ENCODE data around the gene ERLIN1.
A peak's percentile ranks its signal among the peaks of the same experiment; 100 is the strongest.

ERLIN1 gene

GRCh38 chr10:100157156-100157555, 28.7 kb downstream of the ERLIN1 start:
- no peaks in the 10 kb centered on the region for H3K27me3 Mint-ChIP-seq
- peak overlapping the region; percentile 9 for H3K27ac Mint-ChIP-seq
- H3K4me3 Mint-ChIP-seq = no peak overlapping the region
- ATAC-seq (no peak), DNase-seq (no peak)
- peaks cover 22% of the 10 kb centered on the region for H3K4me1 Mint-ChIP-seq
- H3K36me3 Mint-ChIP-seq (ENCODE audit: low read depth) = peaks cover 71% of the 10 kb centered on the region
- no peaks in the 10 kb centered on the region for H3K9me3 Mint-ChIP-seq

GRCh38 chr10:100155936-100156335, 29.9 kb downstream of the ERLIN1 start:
- peaks cover 22% of the 10 kb centered on the region for H3K4me1 Mint-ChIP-seq
- no peak overlapping the region for H3K4me3 Mint-ChIP-seq
- DNase-seq (no peak), ATAC-seq (no peak)
- no peak overlapping the region for H3K27ac Mint-ChIP-seq
- no peaks in the 10 kb centered on the region for H3K9me3 Mint-ChIP-seq
- H3K27me3 Mint-ChIP-seq = no peaks in the 10 kb centered on the region
- peaks cover 72% of the 10 kb centered on the region for H3K36me3 Mint-ChIP-seq (ENCODE audit: low read depth)

GRCh38 chr10:100154666-100155065, 31.2 kb downstream of the ERLIN1 start:
- no peaks in the 10 kb centered on the region for H3K9me3 Mint-ChIP-seq
- ATAC-seq = no peak
- H3K27ac Mint-ChIP-seq = no peak overlapping the region
- no peak for DNase-seq
- no peaks in the 10 kb centered on the region for H3K27me3 Mint-ChIP-seq
- H3K4me3 Mint-ChIP-seq = no peak overlapping the region
- H3K4me1 Mint-ChIP-seq = peaks cover 31% of the 10 kb centered on the region
- H3K36me3 Mint-ChIP-seq (ENCODE audit: low read depth) = peaks cover 71% of the 10 kb centered on the region

GRCh38 chr10:100153239-100153825, 32.5 kb downstream of the ERLIN1 start:
- ATAC-seq = peak; percentile 12
- Mint-ChIP-seq H3K4me1 (peaks cover 43% of the 10 kb centered on the region), H3K36me3 (ENCODE audit: low read depth) (peaks cover 67% of the 10 kb centered on the region), H3K27ac (peak overlapping the region; percentile 7), H3K27me3 (no peaks in the 10 kb centered on the region), H3K9me3 (no peaks in the 10 kb centered on the region), H3K4me3 (no peak overlapping the region)
- no peak for DNase-seq

- DNase-seq (no peak), ATAC-seq (no peak)
- H3K4me3 Mint-ChIP-seq = no peak overlapping the region
- H3K27ac Mint-ChIP-seq = no peak overlapping the region
- H3K27me3 Mint-ChIP-seq = no peaks in the 10 kb centered on the region
- peaks cover 57% of the 10 kb centered on the region for H3K36me3 Mint-ChIP-seq (ENCODE audit: low read depth)
- peaks cover 49% of the 10 kb centered on the region for H3K4me1 Mint-ChIP-seq
- H3K9me3 Mint-ChIP-seq = no peaks in the 10 kb centered on the region
Observed at GRCh38 chr10:100151723-100152300, 34.0 kb downstream of the ERLIN1 start.

DNA sequence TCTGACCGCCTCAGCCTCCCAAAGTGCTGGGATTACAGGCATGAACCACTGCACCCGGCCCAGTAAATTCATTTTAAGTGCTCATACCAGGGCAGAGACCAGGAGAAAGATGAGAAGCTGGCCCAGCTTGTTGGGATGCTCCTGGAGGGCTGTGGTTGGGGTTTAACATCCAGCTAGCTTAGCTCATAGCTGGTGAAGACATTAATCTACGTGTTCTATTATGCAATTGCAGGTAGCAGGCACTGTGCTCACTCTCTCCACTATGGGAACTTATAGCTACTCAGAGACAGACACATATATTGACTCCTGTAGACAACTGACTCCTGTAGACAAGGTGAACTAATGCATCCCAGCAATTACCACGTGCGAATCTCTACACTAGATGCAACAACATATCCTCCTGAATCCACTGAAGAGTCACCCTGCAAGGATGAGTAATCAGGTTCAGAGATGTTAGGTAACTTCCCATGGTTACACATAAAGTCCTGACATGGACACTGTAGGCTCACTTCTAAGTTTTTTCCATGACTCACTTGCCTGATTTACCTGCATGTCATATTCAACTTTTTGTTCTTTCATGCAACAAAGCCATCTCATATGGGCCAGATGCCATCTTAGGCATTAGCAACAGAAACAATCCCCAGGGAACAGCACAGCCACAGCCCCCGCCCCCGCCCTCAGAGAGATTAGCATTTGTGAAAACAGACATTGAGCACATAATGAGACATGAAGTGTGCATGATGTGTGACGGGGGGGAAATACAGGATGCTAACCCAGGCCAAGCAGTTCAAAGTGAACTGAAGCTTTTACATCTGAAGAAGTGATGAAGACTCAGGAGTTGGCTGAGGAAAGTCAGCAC, 37.2 kb downstream of the ERLIN1 start:
- no peaks in the 10 kb centered on the region for H3K9me3 Mint-ChIP-seq
- ATAC-seq (peak; percentile 97), DNase-seq (peak; percentile 42)
- peak overlapping the region; percentile 83 for H3K27ac Mint-ChIP-seq
- peaks cover 7% of the 10 kb centered on the region for H3K27me3 Mint-ChIP-seq
- peaks cover 33% of the 10 kb centered on the region for H3K36me3 Mint-ChIP-seq (ENCODE audit: low read depth)
- H3K4me1 Mint-ChIP-seq = peaks cover 35% of the 10 kb centered on the region
- H3K4me3 Mint-ChIP-seq = peak overlapping the region; percentile 13

GRCh38 chr10:100146875-100147650, 38.8 kb downstream of the ERLIN1 start:
- peaks cover 29% of the 10 kb centered on the region for H3K4me1 Mint-ChIP-seq
- no peak for DNase-seq
- H3K27ac Mint-ChIP-seq = no peak overlapping the region
- no peak overlapping the region for H3K4me3 Mint-ChIP-seq
- peaks cover 23% of the 10 kb centered on the region for H3K36me3 Mint-ChIP-seq (ENCODE audit: low read depth)
- H3K27me3 Mint-ChIP-seq = peaks cover 7% of the 10 kb centered on the region
- no peak for ATAC-seq
- H3K9me3 Mint-ChIP-seq = no peaks in the 10 kb centered on the region

GRCh38 chr10:100146398-100146797, 39.4 kb downstream of the ERLIN1 start:
- peaks cover 18% of the 10 kb centered on the region for H3K36me3 Mint-ChIP-seq (ENCODE audit: low read depth)
- no peak for DNase-seq
- no peak for ATAC-seq
- no peaks in the 10 kb centered on the region for H3K9me3 Mint-ChIP-seq
- H3K27ac Mint-ChIP-seq = no peak overlapping the region
- peaks cover 7% of the 10 kb centered on the region for H3K27me3 Mint-ChIP-seq
- H3K4me1 Mint-ChIP-seq = peaks cover 29% of the 10 kb centered on the region
- no peak overlapping the region for H3K4me3 Mint-ChIP-seq

DNA sequence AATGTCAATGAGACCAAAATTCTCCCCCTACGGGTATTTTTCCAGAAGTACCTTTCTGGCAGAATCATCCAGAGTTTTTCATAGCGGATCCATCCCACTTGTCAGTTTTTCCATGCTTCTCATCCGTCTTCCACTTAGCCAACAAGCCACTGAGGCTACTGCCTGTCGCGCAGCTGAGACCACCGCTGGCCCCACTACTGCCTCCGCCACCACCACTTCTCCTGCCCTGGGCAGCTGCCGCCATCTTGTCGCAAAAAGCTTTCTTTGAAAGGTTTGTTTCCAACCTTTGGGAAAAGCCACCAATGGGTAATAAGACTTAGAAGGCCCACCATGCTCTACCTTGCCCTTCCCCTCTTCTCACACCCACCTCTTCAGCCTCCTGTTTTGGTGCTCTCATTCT, 42.1 kb downstream of the ERLIN1 start:
- peaks cover 10% of the 10 kb centered on the region for H3K4me1 Mint-ChIP-seq
- H3K27me3 Mint-ChIP-seq = peaks cover 21% of the 10 kb centered on the region
- no peak overlapping the region for H3K27ac Mint-ChIP-seq
- DNase-seq (no peak), ATAC-seq (no peak)
- H3K36me3 Mint-ChIP-seq (ENCODE audit: low read depth) = peaks cover 1% of the 10 kb centered on the region
- H3K9me3 Mint-ChIP-seq = no peaks in the 10 kb centered on the region
- H3K4me3 Mint-ChIP-seq = no peak overlapping the region

GRCh38 chr10:100141446-100142087, 44.3 kb downstream of the ERLIN1 start:
- ATAC-seq (no peak), DNase-seq (no peak)
- no peaks in the 10 kb centered on the region for H3K4me1 Mint-ChIP-seq
- no peak overlapping the region for H3K27ac Mint-ChIP-seq
- no peak overlapping the region for H3K4me3 Mint-ChIP-seq
- peaks cover 27% of the 10 kb centered on the region for H3K27me3 Mint-ChIP-seq
- H3K36me3 Mint-ChIP-seq (ENCODE audit: low read depth) = no peaks in the 10 kb centered on the region
- no peaks in the 10 kb centered on the region for H3K9me3 Mint-ChIP-seq

- H3K4me1 Mint-ChIP-seq = no peaks in the 10 kb centered on the region
- DNase-seq = no peak
- no peak overlapping the region for H3K4me3 Mint-ChIP-seq
- ATAC-seq = no peak
- H3K9me3 Mint-ChIP-seq = no peaks in the 10 kb centered on the region
- H3K27me3 Mint-ChIP-seq = peaks cover 29% of the 10 kb centered on the region
- no peak overlapping the region for H3K27ac Mint-ChIP-seq
- H3K36me3 Mint-ChIP-seq (ENCODE audit: low read depth) = no peaks in the 10 kb centered on the region
Observed at GRCh38 chr10:100140070-100140469, 45.8 kb downstream of the ERLIN1 start.

DNA sequence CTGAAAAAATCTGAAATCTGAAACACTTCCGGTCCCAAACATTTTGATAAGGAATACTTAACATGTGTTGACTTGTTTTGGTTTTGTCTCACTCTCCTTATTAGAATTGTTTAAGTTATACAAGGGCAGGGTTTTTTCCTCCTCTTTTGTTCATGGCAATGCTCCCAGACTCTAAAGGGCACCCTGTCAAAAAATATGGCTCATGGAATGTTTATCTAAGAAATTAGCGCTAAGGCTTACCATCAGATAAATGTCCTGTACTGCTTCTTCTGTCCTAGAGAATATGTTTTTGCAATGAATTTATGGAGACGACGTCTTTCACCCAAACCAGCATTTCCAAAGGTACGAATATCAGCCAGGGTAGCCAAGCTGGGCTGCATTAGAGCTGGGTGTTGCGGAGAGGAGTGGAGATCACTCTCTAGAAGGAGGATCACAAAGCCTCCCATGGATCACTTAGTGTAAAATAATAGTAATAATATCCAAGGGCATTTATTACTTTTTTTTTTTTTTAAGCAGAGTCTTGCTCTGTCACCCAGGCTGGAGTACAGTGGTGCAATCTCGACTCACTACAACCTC, 46.8 kb downstream of the ERLIN1 start:
- H3K4me1 Mint-ChIP-seq = no peaks in the 10 kb centered on the region
- no peak overlapping the region for H3K4me3 Mint-ChIP-seq
- H3K27ac Mint-ChIP-seq = no peak overlapping the region
- H3K9me3 Mint-ChIP-seq = no peaks in the 10 kb centered on the region
- ATAC-seq (no peak), DNase-seq (no peak)
- no peaks in the 10 kb centered on the region for H3K36me3 Mint-ChIP-seq (ENCODE audit: low read depth)
- H3K27me3 Mint-ChIP-seq = peaks cover 29% of the 10 kb centered on the region

GRCh38 chr10:100135486-100135885, 50.3 kb downstream of the ERLIN1 start:
- DNase-seq (no peak), ATAC-seq (no peak)
- no peak overlapping the region for H3K4me3 Mint-ChIP-seq
- H3K36me3 Mint-ChIP-seq (ENCODE audit: low read depth) = peaks cover 2% of the 10 kb centered on the region
- H3K4me1 Mint-ChIP-seq = no peaks in the 10 kb centered on the region
- no peak overlapping the region for H3K27ac Mint-ChIP-seq
- H3K27me3 Mint-ChIP-seq = peaks cover 32% of the 10 kb centered on the region
- peaks cover 4% of the 10 kb centered on the region for H3K9me3 Mint-ChIP-seq

DNA sequence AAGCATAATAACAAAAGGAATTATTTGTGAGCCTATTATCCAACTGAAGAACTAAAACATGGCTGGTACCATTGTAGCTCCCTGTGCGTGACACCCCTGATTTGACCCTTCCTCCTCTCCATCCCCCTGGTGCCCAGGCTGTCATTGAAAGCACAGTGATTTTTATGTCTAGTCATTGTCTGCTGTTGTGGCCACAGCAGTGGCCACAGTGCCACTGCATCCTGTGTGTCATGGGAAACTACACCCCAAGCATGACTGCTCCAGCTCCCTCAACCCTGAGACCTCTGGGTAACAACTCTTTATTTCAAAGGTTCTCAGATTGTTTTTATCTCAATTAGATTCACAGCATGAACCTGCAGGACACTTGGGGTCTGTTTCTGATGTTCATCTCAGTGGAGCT, 52.0 kb downstream of the ERLIN1 start:
- DNase-seq = no peak
- H3K4me3 Mint-ChIP-seq = no peak overlapping the region
- no peak for ATAC-seq
- no peak overlapping the region for H3K27ac Mint-ChIP-seq
- H3K9me3 Mint-ChIP-seq = peaks cover 4% of the 10 kb centered on the region
- H3K36me3 Mint-ChIP-seq (ENCODE audit: low read depth) = peaks cover 2% of the 10 kb centered on the region
- H3K27me3 Mint-ChIP-seq = peaks cover 23% of the 10 kb centered on the region
- no peaks in the 10 kb centered on the region for H3K4me1 Mint-ChIP-seq

Data from activated naive CD8-positive, alpha-beta T cell treated with anti-CD3 and anti-CD28 coated beads, Interleukin-2, amount 50 U/mL, for 24 hours (primary cell).